ENCODE data around the gene HFM1. TPM values are rescaled to one million over a fixed set of nuclear protein-coding genes. Genes with fewer than 3 reads are reported as not detected.
"Not testable (repeated sequence)": the region's sequence is repeated elsewhere in the genome, so short reads cannot be mapped to it uniquely, and the experiment has no call there.

The HFM1 gene
- total RNA-seq, 2 donors from 2014 or later: 0.99 to 2.9 TPM

- no peak for DNase-seq
- no peaks in the 10 kb centered on the region for H3K4me1 ChIP-seq
- no peaks in the 10 kb centered on the region for H3K9me3 ChIP-seq
- intact Hi-C loops (cut with DNase I): no loop called here
- ATAC-seq: no peak
- H3K36me3 ChIP-seq (replicated peaks in 1 of 2; ENCODE audit: insufficient read depth in 1 of 2, low read depth in 2 of 2): no peaks in the 10 kb centered on the region
- no peak for TF ChIP-seq POLR2A (IDR thresholded peaks at IDR 0.05)
- TF ChIP-seq, protein P1, sequence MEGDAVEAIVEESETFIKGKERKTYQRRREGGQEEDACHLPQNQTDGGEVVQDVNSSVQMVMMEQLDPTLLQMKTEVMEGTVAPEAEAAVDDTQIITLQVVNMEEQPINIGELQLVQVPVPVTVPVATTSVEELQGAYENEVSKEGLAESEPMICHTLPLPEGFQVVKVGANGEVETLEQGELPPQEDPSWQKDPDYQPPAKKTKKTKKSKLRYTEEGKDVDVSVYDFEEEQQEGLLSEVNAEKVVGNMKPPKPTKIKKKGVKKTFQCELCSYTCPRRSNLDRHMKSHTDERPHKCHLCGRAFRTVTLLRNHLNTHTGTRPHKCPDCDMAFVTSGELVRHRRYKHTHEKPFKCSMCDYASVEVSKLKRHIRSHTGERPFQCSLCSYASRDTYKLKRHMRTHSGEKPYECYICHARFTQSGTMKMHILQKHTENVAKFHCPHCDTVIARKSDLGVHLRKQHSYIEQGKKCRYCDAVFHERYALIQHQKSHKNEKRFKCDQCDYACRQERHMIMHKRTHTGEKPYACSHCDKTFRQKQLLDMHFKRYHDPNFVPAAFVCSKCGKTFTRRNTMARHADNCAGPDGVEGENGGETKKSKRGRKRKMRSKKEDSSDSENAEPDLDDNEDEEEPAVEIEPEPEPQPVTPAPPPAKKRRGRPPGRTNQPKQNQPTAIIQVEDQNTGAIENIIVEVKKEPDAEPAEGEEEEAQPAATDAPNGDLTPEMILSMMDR (IDR thresholded peaks at IDR 0.05): no peak
- no peak overlapping the region for H3K27ac ChIP-seq
- no peak overlapping the region for H3K4me3 ChIP-seq
- no peaks in the 10 kb centered on the region for H3K27me3 ChIP-seq
- WGBS, 2 donors: 75 to 77% methylated on average over 2 of the region's 2 CpGs
Measured at GRCh38 chr1:91311672-91312071, 93.0 kb downstream of the HFM1 start.

- Histone ChIP-seq H3K36me3 (replicated peaks in 1 of 2; ENCODE audit: insufficient read depth in 1 of 2, low read depth in 2 of 2) (no peaks in the 10 kb centered on the region), H3K4me3 (no peak overlapping the region), H3K9me3 (no peaks in the 10 kb centered on the region), H3K4me1 (no peaks in the 10 kb centered on the region), H3K27me3 (no peaks in the 10 kb centered on the region), H3K27ac (no peak overlapping the region)
- intact Hi-C loops (cut with DNase I): no loop called here
- TF ChIP-seq, protein P1 (IDR thresholded peaks at IDR 0.05): no peak
- no peak for TF ChIP-seq POLR2A (IDR thresholded peaks at IDR 0.05)
- no peak for ATAC-seq
- no peak for DNase-seq
Measured at GRCh38 chr1:91308544-91308943, 96.1 kb downstream of the HFM1 start.

DNA sequence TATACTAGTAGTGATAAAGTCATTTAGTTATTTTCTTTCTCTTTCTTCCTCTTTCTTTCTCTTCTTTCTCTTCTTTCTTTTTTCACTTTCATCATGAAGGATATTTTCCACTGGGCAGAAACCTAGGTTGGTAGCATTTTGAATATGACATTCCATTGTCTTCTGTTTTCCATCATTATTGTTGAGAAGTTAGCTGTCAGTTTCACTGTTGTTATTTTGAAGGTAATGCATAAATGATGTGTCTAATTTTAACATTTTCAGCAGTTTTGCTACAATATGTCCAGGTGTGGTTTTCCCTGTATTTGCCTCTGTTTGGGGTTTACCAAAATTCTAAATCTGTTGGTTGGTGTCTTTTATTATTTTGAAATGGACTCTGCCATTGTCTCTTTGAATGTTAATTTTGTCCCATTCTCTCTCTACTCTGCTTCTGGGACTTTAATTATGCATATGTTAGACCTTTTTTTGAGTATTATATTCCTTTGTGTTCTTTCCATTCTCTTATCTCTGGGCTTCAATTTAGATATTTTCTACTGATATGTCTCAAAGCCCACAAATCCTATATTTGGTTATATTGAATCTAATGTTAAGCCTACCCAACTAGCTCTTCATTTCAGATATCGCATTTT is 96.7 kb downstream of the HFM1 start:
- Histone ChIP-seq H3K9me3 (no peaks in the 10 kb centered on the region), H3K27me3 (no peaks in the 10 kb centered on the region), H3K4me3 (no peak overlapping the region), H3K27ac (no peak overlapping the region), H3K4me1 (no peaks in the 10 kb centered on the region), H3K36me3 (replicated peaks in 1 of 2; ENCODE audit: insufficient read depth in 1 of 2, low read depth in 2 of 2) (no peaks in the 10 kb centered on the region)
- intact Hi-C loops (cut with DNase I): no loop called here
- TF ChIP-seq, protein P1 (IDR thresholded peaks at IDR 0.05): no peak
- no peak for TF ChIP-seq POLR2A (IDR thresholded peaks at IDR 0.05)
- 85 to 97% methylated on average over 1 of the region's 1 CpG for WGBS, 2 donors
- DNase-seq: no peak
- no peak for ATAC-seq

DNA sequence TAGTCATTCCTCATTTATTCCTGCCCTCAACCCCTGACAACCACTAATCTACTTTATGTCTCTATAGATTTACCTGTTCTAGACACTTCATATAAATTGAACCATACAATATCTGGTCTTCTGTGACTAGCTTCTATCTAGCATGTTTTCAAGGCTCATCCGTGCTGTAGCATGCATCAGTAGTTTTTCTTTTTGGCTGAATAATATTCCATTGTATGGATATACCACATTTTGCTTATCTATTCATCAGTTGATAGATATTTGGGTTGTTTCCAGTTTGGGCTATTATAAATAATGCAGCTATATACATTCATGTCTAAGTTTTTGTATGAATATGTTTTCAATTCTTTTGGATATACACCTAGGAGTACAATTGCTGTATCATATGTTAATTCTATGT is 101.5 kb downstream of the HFM1 start:
- Histone ChIP-seq H3K4me1 (no peaks in the 10 kb centered on the region), H3K27ac (no peak overlapping the region), H3K27me3 (no peaks in the 10 kb centered on the region), H3K4me3 (no peak overlapping the region), H3K36me3 (replicated peaks in 1 of 2; ENCODE audit: insufficient read depth in 1 of 2, low read depth in 2 of 2) (no peaks in the 10 kb centered on the region), H3K9me3 (no peaks in the 10 kb centered on the region)
- 74 to 94% methylated on average over 1 of the region's 1 CpG for WGBS, 2 donors
- intact Hi-C loops (cut with DNase I): no loop called here
- DNase-seq (no peak), ATAC-seq (no peak)
- TF ChIP-seq, protein P1 (IDR thresholded peaks at IDR 0.05): no peak
- no peak for TF ChIP-seq POLR2A (IDR thresholded peaks at IDR 0.05)

DNA sequence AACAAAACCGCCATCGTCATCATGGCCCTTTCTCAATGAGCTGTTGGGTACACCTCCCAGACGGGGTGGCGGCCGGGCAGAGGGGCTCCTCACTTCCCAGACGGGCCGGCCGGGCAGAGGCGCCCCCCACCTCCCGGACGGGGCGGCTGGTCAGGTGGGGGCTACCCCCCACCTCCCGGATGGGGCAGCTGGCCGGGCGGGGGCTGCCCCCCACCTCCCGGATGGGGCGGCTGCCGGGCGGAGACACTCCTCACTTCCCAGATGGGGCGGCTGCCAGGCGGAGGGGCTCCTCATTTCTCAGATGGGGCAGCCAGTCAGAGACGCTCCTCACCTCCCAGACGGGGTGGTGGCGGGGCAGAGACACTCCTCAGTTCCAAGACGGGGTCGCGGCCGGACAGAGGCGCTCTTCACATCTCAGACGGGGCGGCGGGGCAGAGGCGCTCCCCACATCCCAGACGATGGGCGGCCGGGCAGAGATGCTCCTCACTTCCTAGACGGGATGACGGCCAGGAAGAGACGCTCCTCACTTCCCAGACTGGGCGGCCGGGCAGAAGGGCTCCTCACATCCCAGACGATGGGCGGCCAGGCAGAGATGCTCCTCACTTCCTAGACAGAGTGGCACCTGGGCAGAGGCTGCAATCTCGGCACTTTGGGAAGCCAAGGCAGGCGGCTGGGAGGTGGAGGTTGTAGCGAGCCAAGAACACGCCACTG is 115.6 kb downstream of the HFM1 start:
- H3K4me3 ChIP-seq; ATAC-seq; H3K27ac ChIP-seq; H3K9me3 ChIP-seq; H3K36me3 ChIP-seq (replicated peaks in 1 of 2; ENCODE audit: insufficient read depth in 1 of 2, low read depth in 2 of 2); H3K27me3 ChIP-seq; intact Hi-C loops (cut with DNase I); DNase-seq; H3K4me1 ChIP-seq: not testable (repeated sequence)
- 85% methylated on average over 10 to 12 of the region's 47 CpGs for WGBS, 2 donors

GRCh38 chr1:91286962-91287317 is 117.7 kb downstream of the HFM1 start:
- H3K4me1 ChIP-seq; intact Hi-C loops (cut with DNase I); H3K9me3 ChIP-seq; H3K36me3 ChIP-seq (replicated peaks in 1 of 2; ENCODE audit: insufficient read depth in 1 of 2, low read depth in 2 of 2); DNase-seq; H3K27me3 ChIP-seq; ATAC-seq; H3K4me3 ChIP-seq; H3K27ac ChIP-seq: not testable (repeated sequence)
- 62% methylated on average over 2 of the region's 13 CpGs; no CpG with 5 or more reads in 1 of the 2 donors for WGBS, 2 donors

DNA sequence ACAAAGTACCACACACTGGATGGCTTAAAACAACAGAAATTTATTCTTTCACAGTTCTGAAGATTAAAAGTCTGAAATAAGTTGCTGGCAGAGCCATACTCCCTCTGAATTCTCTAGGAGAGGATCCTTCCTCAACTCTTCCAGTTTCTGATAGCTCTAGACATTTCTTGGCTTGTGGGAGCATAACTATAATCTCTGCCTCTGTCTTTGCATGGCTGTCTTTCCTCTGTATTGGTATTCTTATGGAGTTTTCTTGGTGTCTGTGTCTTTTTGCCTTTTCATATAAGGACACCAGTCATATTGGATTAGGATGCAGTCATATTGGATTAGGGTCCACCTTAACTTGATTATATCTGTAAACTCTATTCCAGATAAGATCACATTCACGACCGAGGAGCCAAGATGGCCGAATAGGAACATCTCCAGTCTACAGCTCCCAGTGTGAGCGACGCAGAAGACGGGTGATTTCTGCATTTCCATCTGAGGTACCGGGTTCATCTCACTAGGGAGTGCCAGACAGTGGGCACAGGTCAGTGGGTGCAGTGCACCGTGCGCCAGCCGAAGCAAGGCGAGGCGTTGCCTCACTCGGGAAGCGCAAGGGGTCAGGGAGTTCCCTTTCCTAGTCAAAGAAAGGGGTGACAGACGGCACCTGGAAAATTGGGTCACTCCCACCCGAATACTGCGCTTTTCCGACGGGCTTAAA is 118.2 kb downstream of the HFM1 start:
- DNase-seq; intact Hi-C loops (cut with DNase I): not testable (repeated sequence)
- 87 to 89% methylated on average over 15 to 19 of the region's 19 CpGs for WGBS, 2 donors

More for the DNA sequence above, 118.2 kb downstream of the HFM1 start:
- not testable (repeated sequence) for H3K27me3 ChIP-seq; H3K4me1 ChIP-seq; H3K27ac ChIP-seq; ATAC-seq; H3K36me3 ChIP-seq (replicated peaks in 1 of 2; ENCODE audit: insufficient read depth in 1 of 2, low read depth in 2 of 2); H3K4me3 ChIP-seq; H3K9me3 ChIP-seq

Data from body of pancreas (tissue), 4 donors.